Cardiac muscle cell (in vitro differentiated cells and primary cell): ENCODE results near the gene SSR1. TPM values are rescaled to one million over a fixed set of nuclear protein-coding genes. Genes with fewer than 3 reads are reported as not detected.

ENCODE experiments used
- DNase-seq, 2 donors: peaks; one replicate each; pipeline versions ENCODE4 v3.0.0 to v3.0.0-alpha.2; 2010 to 2017; ENCODE audit warnings: low read depth in 1 of 2, low spot score in 1 of 2
- H3K27ac ChIP-seq: fragments of 200-600 bp; sonication (generic); 2 replicates; pipeline ENCODE4 v1.5.1; 2016
- H3K27me3 ChIP-seq: fragments of 200-600 bp; sonication (generic); 2 replicates; pipeline ENCODE4 v1.6.0; 2016; ENCODE audit warnings: control low read depth
- H3K36me3 ChIP-seq: fragments of 200-600 bp; sonication (generic); 2 replicates; pipeline ENCODE4 v1.5.1; 2016; ENCODE audit warnings: control low read depth
- H3K4me1 ChIP-seq: fragments of 200-600 bp; sonication (generic); 2 replicates; pipeline ENCODE4 v1.8.1; 2017; ENCODE audit warnings: low read depth, mild to moderate bottlenecking, mixed run types
- H3K4me3 ChIP-seq: fragments of 200-600 bp; sonication (generic); 2 replicates; pipeline ENCODE4 v1.5.1; 2016; ENCODE audit warnings: mild to moderate bottlenecking
- H3K9me3 ChIP-seq: fragments of 200-600 bp; sonication (generic); 2 replicates; pipeline ENCODE4 v1.5.1; 2017; ENCODE audit warnings: low read depth, mild to moderate bottlenecking, control low read depth
- polyA plus RNA-seq: library from polyadenylated mRNA; unstranded; fragments of >200 nt; fragmentation: Nextera tagmentation; extraction: Ambion mirVana; gene quantifications from 2 replicates; pipeline ENCODE4 v1.2.1, GENCODE V29; 2016
- total RNA-seq: library from RNA; depleted of rRNA; stranded (reverse); fragments of >200 nt; gene quantifications from 2 replicates; pipeline ENCODE4 v1.2.3, GENCODE V29; 2016
- TF ChIP-seq, protein P1 (sequence below): IDR thresholded peaks from 2 replicates; pipeline ENCODE4 v1.5.1; 2012; ENCODE audit warnings: low read depth, mild to moderate bottlenecking, low read length

Gene SSR1
- total and polyA plus RNA-seq, 2 experiments from 2014 or later, result 26.3 to 54.5 TPM

DNA sequence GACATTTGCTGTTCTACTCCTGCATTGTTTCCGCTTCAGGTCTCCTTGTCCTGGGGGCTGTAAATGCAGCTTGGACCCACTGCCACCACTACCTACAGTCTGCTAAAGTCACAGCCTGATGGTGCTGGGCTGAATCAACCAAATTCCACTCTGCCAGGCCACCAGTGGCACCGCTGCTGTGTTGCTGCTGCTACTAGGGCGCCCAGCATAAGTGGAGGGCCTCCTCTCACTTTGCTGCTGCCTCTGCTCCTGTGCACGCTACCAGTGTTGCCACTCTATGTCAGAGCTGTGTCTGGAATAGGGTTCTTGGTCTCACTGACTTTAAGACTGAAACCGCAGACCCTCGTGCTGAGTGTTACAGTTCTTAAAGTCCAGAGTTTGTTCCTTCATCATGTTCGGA lies 1.4 kb upstream of the SSR1 start:
- no peak for DNase-seq
- Histone ChIP-seq H3K27me3 (no peaks in the 10 kb centered on the region), H3K4me3 (no peak overlapping the region), H3K27ac (no peak overlapping the region), H3K36me3 (no peaks in the 10 kb centered on the region), H3K4me1 (peaks cover 11% of the 10 kb centered on the region), H3K9me3 (no peaks in the 10 kb centered on the region)
- TF ChIP-seq, protein P1, sequence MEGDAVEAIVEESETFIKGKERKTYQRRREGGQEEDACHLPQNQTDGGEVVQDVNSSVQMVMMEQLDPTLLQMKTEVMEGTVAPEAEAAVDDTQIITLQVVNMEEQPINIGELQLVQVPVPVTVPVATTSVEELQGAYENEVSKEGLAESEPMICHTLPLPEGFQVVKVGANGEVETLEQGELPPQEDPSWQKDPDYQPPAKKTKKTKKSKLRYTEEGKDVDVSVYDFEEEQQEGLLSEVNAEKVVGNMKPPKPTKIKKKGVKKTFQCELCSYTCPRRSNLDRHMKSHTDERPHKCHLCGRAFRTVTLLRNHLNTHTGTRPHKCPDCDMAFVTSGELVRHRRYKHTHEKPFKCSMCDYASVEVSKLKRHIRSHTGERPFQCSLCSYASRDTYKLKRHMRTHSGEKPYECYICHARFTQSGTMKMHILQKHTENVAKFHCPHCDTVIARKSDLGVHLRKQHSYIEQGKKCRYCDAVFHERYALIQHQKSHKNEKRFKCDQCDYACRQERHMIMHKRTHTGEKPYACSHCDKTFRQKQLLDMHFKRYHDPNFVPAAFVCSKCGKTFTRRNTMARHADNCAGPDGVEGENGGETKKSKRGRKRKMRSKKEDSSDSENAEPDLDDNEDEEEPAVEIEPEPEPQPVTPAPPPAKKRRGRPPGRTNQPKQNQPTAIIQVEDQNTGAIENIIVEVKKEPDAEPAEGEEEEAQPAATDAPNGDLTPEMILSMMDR, result no peak

DNA sequence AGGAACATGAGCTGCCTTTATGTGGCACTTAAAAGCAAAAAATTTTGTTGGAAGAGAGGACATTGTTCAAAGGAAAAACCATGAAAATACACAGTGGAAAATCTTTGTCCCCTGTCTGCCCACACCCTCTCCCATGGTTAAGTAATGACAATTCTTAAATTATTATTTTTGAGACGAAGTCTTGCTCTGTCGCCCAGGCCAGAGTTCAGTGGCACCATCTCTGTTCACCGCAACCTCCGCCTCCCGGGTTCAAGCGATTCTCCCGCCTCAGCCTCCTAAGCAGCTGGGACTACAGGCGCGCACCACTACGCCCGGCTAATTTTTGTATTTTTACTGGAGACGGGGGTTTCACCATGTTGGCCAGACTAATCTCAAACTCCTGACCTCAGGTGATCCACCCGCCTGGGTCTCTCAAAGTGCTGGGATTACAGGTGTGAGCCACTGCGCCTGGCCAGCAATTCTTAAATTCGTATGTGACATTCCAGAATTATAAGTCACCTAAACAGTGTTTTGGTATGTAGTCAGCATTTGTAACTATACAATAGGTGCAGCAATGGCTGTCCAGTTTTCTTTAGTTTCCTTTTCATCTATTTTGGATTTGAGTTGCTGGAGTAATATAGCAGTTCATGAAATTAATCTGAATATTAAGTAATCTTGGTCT lies 636 bp upstream of the SSR1 start:
- Histone ChIP-seq H3K4me1 (peaks cover 11% of the 10 kb centered on the region), H3K4me3 (peak overlapping the region; percentile 86), H3K9me3 (no peaks in the 10 kb centered on the region), H3K27me3 (no peaks in the 10 kb centered on the region), H3K27ac (peak overlapping the region; percentile 84), H3K36me3 (peaks cover 3% of the 10 kb centered on the region)
- no peak for DNase-seq
- TF ChIP-seq, protein P1, result no peak

DNA sequence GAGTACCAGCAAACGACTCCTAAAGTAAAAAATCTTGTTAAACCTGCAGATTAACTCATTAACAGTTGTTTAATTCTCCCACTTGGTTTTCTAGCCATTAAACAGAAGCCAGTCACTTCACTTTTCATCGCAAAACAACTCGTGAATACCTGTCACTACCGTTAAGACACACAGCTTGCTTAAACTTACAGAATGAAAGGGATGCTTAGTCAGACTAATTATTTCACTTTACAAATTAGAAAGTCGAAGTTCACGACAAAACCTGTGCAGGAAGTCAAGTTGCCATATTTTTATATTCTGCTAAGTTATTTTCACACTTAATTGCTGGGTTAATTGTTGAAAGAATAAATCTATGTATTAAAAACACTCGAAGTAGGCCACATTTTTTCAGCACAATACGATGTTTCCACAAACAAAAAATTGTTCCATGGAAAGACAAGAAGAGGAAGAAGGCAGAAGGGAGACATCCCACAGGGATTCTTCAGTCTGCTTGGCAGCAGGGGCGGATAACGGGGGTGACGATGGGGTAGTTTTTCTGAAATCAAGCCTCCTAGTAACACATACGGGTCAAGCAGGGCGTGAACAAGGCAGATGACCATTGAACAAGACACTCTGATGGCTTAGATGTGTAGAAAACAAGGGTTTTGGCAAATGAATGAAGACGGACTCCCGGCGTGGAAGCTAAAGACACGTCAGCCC lies 933 bp downstream of the SSR1 start:
- peak in 1 of 2 donors; percentile 2 for DNase-seq
- TF ChIP-seq, protein P1, result no peak
- H3K27me3 ChIP-seq, result no peaks in the 10 kb centered on the region

DNA sequence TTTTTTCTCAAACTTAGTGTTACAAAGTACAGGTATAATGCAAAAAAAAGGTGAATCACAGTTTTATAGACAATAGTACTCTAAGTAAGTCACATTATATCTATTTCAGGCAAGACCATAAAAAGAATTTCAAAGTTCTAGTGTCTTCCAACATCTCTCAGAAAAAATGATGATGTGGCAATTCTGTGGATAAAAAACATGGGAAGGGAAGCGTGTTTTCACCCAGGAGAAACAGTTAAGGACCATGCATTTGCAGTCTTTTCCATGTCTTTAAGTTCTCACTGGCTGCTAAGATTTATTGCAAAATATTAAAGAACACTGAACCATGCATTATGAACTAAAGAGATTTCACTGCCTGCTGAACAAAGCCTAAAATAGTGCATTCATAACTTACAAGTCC lies 1.8 kb downstream of the SSR1 start:
- Histone ChIP-seq H3K36me3 (peaks cover 11% of the 10 kb centered on the region), H3K27me3 (no peaks in the 10 kb centered on the region), H3K9me3 (no peaks in the 10 kb centered on the region), H3K4me3 (peak overlapping the region; percentile 86), H3K27ac (no peak overlapping the region), H3K4me1 (peaks cover 11% of the 10 kb centered on the region)
- peak in 1 of 2 donors; percentile 50 for DNase-seq
- TF ChIP-seq, protein P1, result no peak

More for the DNA sequence above, 933 bp downstream of the SSR1 start:
- H3K36me3 ChIP-seq, result peaks cover 11% of the 10 kb centered on the region
- H3K4me3 ChIP-seq, result peak overlapping the region; percentile 86
- H3K27ac ChIP-seq, result peak overlapping the region; percentile 81
- H3K9me3 ChIP-seq, result no peaks in the 10 kb centered on the region
- peaks cover 11% of the 10 kb centered on the region for H3K4me1 ChIP-seq

DNA sequence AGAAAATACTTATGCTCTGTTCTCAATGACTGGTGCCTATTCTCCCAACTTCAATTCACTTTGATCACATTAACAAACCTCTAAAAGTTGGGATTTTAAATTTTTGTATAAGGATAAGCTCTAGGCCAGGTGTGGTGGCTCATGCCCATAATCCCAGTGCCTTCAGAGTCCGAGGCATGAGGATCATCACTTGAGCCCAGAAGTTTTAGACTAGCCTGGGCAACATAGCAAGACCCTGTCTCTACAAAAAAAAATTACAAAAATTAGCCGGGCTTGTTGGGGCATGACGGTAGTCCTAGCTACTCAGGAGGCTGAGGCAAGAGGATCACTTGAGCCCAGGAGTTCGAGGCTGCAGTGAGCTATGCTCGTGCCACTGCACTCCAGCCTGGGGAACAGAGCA lies 3.9 kb downstream of the SSR1 start:
- Histone ChIP-seq H3K36me3 (peaks cover 24% of the 10 kb centered on the region), H3K27me3 (no peaks in the 10 kb centered on the region), H3K4me3 (no peak overlapping the region), H3K27ac (no peak overlapping the region), H3K4me1 (peaks cover 11% of the 10 kb centered on the region), H3K9me3 (no peaks in the 10 kb centered on the region)
- TF ChIP-seq, protein P1, result no peak
- DNase-seq, result no peak
